HepG2 (cell line): ENCODE data around the gene FBN3. TPM values are rescaled to one million over a fixed set of nuclear protein-coding genes. Genes with fewer than 3 reads are reported as not detected.
A peak's percentile ranks its signal among the peaks of the same experiment; 100 is the strongest.
"Not testable (repeated sequence)": the region's sequence is repeated elsewhere in the genome, so short reads cannot be mapped to it uniquely, and the experiment has no call there.

Experiments
- ATAC-seq: fragments of 200-7000 bp; cut with Tn5 transposase; 3 replicates; pipeline ENCODE4 v1.9.1; 2020; ENCODE audit warnings: mild to moderate bottlenecking, moderate library complexity
- BruUV-seq: library from RNA; stranded (reverse); fragments of 400-500 nt; replicated peaks from 2 replicates; lab custom pipeline; 2021; lab: Mats Ljungman, UMichigan
- CTCF ChIA-PET: fragments of 300-600 bp; formaldehyde crosslinking; extraction: SDS; loops from one replicate; lab custom pipeline; 2021; ENCODE audit warnings: low total read pairs, inconsistent platforms, low intra/inter-chr PET ratio; lab: Yijun Ruan, JAX
- POLR2A ChIA-PET: fragments of 350-600 bp; sonication (Branson Sonifier 250); formaldehyde crosslinking; loops from one replicate; lab custom pipeline; 2020; ENCODE audit warnings: antibody characterized with exemption, inconsistent platforms; lab: Yijun Ruan, JAX
- DNase-seq: peaks from one replicate; pipeline ENCODE4 v3.0.0-alpha.2; 2015; ENCODE audit warnings: low spot score
- FAIRE-seq: peaks from 3 replicates; lab custom pipeline; 2011; peaks lifted over from hg19 to GRCh38; lab: Jason Lieb, UNC
- H2AFZ ChIP-seq: one replicate; pipeline ENCODE4 v1.6.1; 2011; ENCODE audit warnings: low read length, inconsistent platforms
- H3K27ac ChIP-seq: fragments of 300-600 bp; 3 replicates; pipeline ENCODE4 v1.8.0; 2011; ENCODE audit warnings: mixed run types, mild to moderate bottlenecking, mixed read lengths, low read length, inconsistent platforms; ENCODE audit not compliant: insufficient read depth; ENCODE audit errors: extremely low read length
- H3K27me3 ChIP-seq, 2 experiments: fragments of 200-600 bp in 1 of 2; 2 replicates in 1 of 2; 3 replicates in 1 of 2; pipeline versions ENCODE4 v1.6.0 to v1.8.0; 2011; ENCODE audit warnings: low read length in 2 of 2, mild to moderate bottlenecking in 2 of 2, moderate library complexity in 2 of 2, inconsistent platforms in 1 of 2; ENCODE audit not compliant: insufficient read depth in 2 of 2, control insufficient read depth in 1 of 2
- H3K36me3 ChIP-seq, 2 experiments: fragments of 200-600 bp in 1 of 2; replicated peaks in 1 of 2; 2 replicates in 1 of 2; 3 replicates in 1 of 2; pipeline versions ENCODE4 v1.5.1 to v1.8.0; 2011; ENCODE audit warnings: low read length in 2 of 2, inconsistent platforms in 1 of 2; ENCODE audit not compliant: insufficient read depth in 2 of 2, control insufficient read depth in 1 of 2
- H3K4me1 ChIP-seq: 2 replicates; pipeline ENCODE4 v1.5.1; 2012; ENCODE audit warnings: low read length, inconsistent platforms; ENCODE audit not compliant: insufficient read depth
- H3K4me2 ChIP-seq: 2 replicates; pipeline ENCODE4 v1.6.0; 2011; ENCODE audit warnings: low read depth, low read length, inconsistent platforms
- H3K4me3 ChIP-seq, 3 experiments: fragments of 200-600 bp in 1 of 3; sonication (generic), shearing (Covaris generic) in 1 of 3; replicated peaks in 1 of 3; 2 replicates each; pipeline ENCODE4 v1.5.1; 2011 to 2016; ENCODE audit warnings: low read length in 3 of 3, inconsistent platforms in 2 of 3, low read depth in 2 of 3, mild to moderate bottlenecking in 2 of 3, control low read depth in 1 of 3, mixed read lengths in 1 of 3; ENCODE audit not compliant: insufficient read depth in 1 of 3
- H3K79me2 ChIP-seq: one replicate; pipeline ENCODE4 v1.6.1; 2011; ENCODE audit warnings: low read length, inconsistent platforms; ENCODE audit not compliant: insufficient read depth
- H3K9ac ChIP-seq: 2 replicates; pipeline ENCODE4 v1.6.0; 2011; ENCODE audit warnings: mild to moderate bottlenecking, low read depth, low read length, inconsistent platforms; ENCODE audit not compliant: insufficient read depth
- H3K9me3 ChIP-seq: 2 replicates; pipeline ENCODE4 v1.5.1; 2012; ENCODE audit warnings: mild to moderate bottlenecking, low read length
- H4K20me1 ChIP-seq: 2 replicates; pipeline ENCODE4 v1.6.0; 2011; ENCODE audit warnings: inconsistent platforms, mild to moderate bottlenecking, low read length, moderate library complexity; ENCODE audit not compliant: insufficient read depth
- CHD4 ChIP-seq: fragments of 200-600 bp; sonication (generic); IDR thresholded peaks from 2 replicates; pipeline ENCODE4 v1.7.0; 2017; ENCODE audit warnings: mild to moderate bottlenecking, low read length, borderline replicate concordance
- FOXA1 ChIP-seq, 2 experiments: fragments of 450-650 bp in 1 of 2; sonication (generic) in 1 of 2; formaldehyde crosslinking in 1 of 2; IDR thresholded peaks; 2 replicates each; pipeline versions ENCODE4 v1.4.0 to v1.6.1; 2016 to 2020; ENCODE audit warnings: missing genetic modification reagents in 1 of 2
- FOXJ3 ChIP-seq: sonication (generic); formaldehyde crosslinking; IDR thresholded peaks from 2 replicates; pipeline ENCODE4 v1.4.0; 2020; ENCODE audit warnings: missing genetic modification reagents, mild to moderate bottlenecking, borderline replicate concordance
- MAFF ChIP-seq: IDR thresholded peaks from 2 replicates; pipeline ENCODE4 v1.6.1; 2011; ENCODE audit warnings: low read depth, low read length, improper control_type of control experiment
- PHF8 ChIP-seq: sonication (generic); formaldehyde crosslinking; IDR thresholded peaks from 2 replicates; pipeline ENCODE4 v1.5.0; 2020; ENCODE audit warnings: missing genetic modification reagents
- SOX5 ChIP-seq: IDR thresholded peaks from 2 replicates; pipeline ENCODE4 v1.6.1; 2016; ENCODE audit warnings: borderline replicate concordance
- TFAP4 ChIP-seq: sonication (generic); IDR thresholded peaks from 2 replicates; pipeline ENCODE4 v1.6.1; 2016; ENCODE audit warnings: low read depth, borderline replicate concordance
- TSC22D2 ChIP-seq: sonication (generic); formaldehyde crosslinking; IDR thresholded peaks from 2 replicates; pipeline ENCODE4 v1.5.1; 2020; ENCODE audit warnings: missing genetic modification reagents, mild to moderate bottlenecking, borderline replicate concordance
- ZNF121 ChIP-seq: sonication (generic); formaldehyde crosslinking; IDR thresholded peaks from 2 replicates; pipeline ENCODE4 v1.5.0; 2020; ENCODE audit warnings: mild to moderate bottlenecking, missing genetic modification reagents
- ZNF513 ChIP-seq: sonication (generic); formaldehyde crosslinking; conservative IDR thresholded peaks from 2 replicates; pipeline ENCODE4 v1.5.0; 2020; ENCODE audit warnings: missing genetic modification reagents
- ZNF614 ChIP-seq: IDR thresholded peaks from 2 replicates; pipeline ENCODE4 v1.6.1; 2018; ENCODE audit warnings: missing biosample characterization, missing genetic modification reagents, inconsistent platforms, borderline replicate concordance
- ZNF770 ChIP-seq: sonication (generic); formaldehyde crosslinking; IDR thresholded peaks from 2 replicates; pipeline ENCODE4 v1.5.0; 2020; ENCODE audit warnings: mild to moderate bottlenecking, missing genetic modification reagents
- WGBS: methylation state at CpG from one replicate; pipeline ENCODE4 v1.1.6; 2017; ENCODE audit warnings: low lambda C conversion rate; 5-methylcytosine and 5-hydroxymethylcytosine counted together
- in situ Hi-C: cut with HindIII; loops from 2 replicates; pipeline ENCODE4 v1.10.0; 2017; ENCODE audit warnings: low pct_unique_long_range_greater_than_20kb; ENCODE audit not compliant: extremely low pct_ligation_motif_present
- intact Hi-C: fragments of 100-400 bp; cut with micrococcal nuclease; formaldehyde crosslinking; loops from one replicate; pipeline ENCODE4 v1.10.0; 2022; ENCODE audit not compliant: unreplicated experiment
- polyA plus RNA-seq, 8 experiments: library from polyadenylated mRNA; depleted of rRNA in 3 of 8; stranded (reverse) in 7 of 8; unstranded in 1 of 8; fragments of >200 nt; fragmentation: Illumina TruSeq in 4 of 8; extraction: Trizol in 4 of 8; gene quantifications; 2 replicates each; pipeline versions ENCODE4 v1.2.1 to v1.2.3, GENCODE V29; 2011 to 2016; ENCODE audit warnings: low read depth in 4 of 8, missing spikeins in 1 of 8, mixed read lengths in 1 of 8; ENCODE audit not compliant: insufficient read depth in 1 of 8
- total RNA-seq, 5 experiments: library from RNA; depleted of rRNA; stranded (reverse); fragments of >200 nt; fragmentation: Illumina TruSeq; extraction: Trizol; gene quantifications; 2 replicates each; pipeline ENCODE4 v1.2.3, GENCODE V29; 2016; ENCODE audit warnings: low read depth in 1 of 5

FBN3 gene
- total and polyA plus RNA-seq, 2 of the 13 experiments (the other 11 are each of a cell fraction or from before 2014, with no cell fraction given): 0.20 to 1.3 TPM

GRCh38 chr19:8159322-8159721, 9.9 kb upstream of the FBN3 start:
- H3K27me3 ChIP-seq, H3K9me3 ChIP-seq, H3K27ac ChIP-seq, H3K79me2 ChIP-seq, H3K36me3 ChIP-seq, ATAC-seq, H3K4me3 ChIP-seq, H4K20me1 ChIP-seq, BruUV-seq, H3K4me2 ChIP-seq, POLR2A ChIA-PET, DNase-seq, H2AFZ ChIP-seq, FAIRE-seq, H3K9ac ChIP-seq: not testable (repeated sequence)
- peak; percentile 95 for TF ChIP-seq ZNF770 (CRISPR knock-in tag)
- H3K4me1 ChIP-seq: peaks cover 31% of the 10 kb centered on the region
- in situ Hi-C loops (loop anchor here (5.0 kb wide), 1 partner anchor 93 kb away; no protein-coding TSS in a partner anchor), intact Hi-C loops (loop anchor here (5.0 kb wide), 1 partner anchor 142 kb away; no protein-coding TSS in a partner anchor)
- CTCF ChIA-PET: interaction anchor here (3.0 kb wide), 1 partner anchor 94 kb away, joined by 45 read pairs; no protein-coding TSS in a partner anchor
- 67% methylated on average over 5 of the region's 5 CpGs for WGBS

- FAIRE-seq (peak; percentile 72), DNase-seq (peak; percentile 87), ATAC-seq (peak; percentile 22)
- Histone ChIP-seq H3K36me3 (no peaks in the 10 kb centered on the region), H3K4me2 (no peak overlapping the region), H2AFZ (no peak overlapping the region), H3K4me3 (no peak overlapping the region), H4K20me1 (no peaks in the 10 kb centered on the region), H3K9me3 (no peaks in the 10 kb centered on the region), H3K9ac (no peak overlapping the region), H3K79me2 (no peaks in the 10 kb centered on the region), H3K27ac (no peak overlapping the region), H3K27me3 (no peaks in the 10 kb centered on the region), H3K4me1 (peaks cover 37% of the 10 kb centered on the region)
- 36% methylated on average over 14 of the region's 14 CpGs for WGBS
- BruUV-seq: no TSS peak
- ChIA-PET POLR2A (interaction anchor here (1.0 kb wide), 1 partner anchor 88 kb away, joined by 4 read pairs; no protein-coding TSS in a partner anchor), CTCF (interaction anchor here (3.0 kb wide), 1 partner anchor 94 kb away, joined by 45 read pairs; no protein-coding TSS in a partner anchor)
- intact Hi-C loops (loop anchor here (1.0 to 5.0 kb wide), 2 partner anchors 95 to 141 kb away; no protein-coding TSS in a partner anchor), in situ Hi-C loops (loop anchor here (5.0 kb wide), 1 partner anchor 94 kb away; no protein-coding TSS in a partner anchor)
- 0 out of 2 replicates have a peak, but pooled peaks have one; percentile 22 for TF ChIP-seq TFAP4
- TF ChIP-seq TSC22D2 (CRISPR knock-in tag): peak; percentile 31; the same call in 1 of the 2 replicates
- TF ChIP-seq PHF8 (CRISPR knock-in tag): no peak
- TF ChIP-seq ZNF614 (CRISPR knock-in tag): peak; percentile 50; the same call in 1 of the 2 replicates
- TF ChIP-seq FOXA1 (IDR thresholded peaks at IDR 0.05): no peak
- no peak for TF ChIP-seq FOXA1 (CRISPR knock-in tag; IDR thresholded peaks at IDR 0.05)
- TF ChIP-seq FOXJ3 (CRISPR knock-in tag): no peak
- peak; percentile 98 for TF ChIP-seq CHD4
- 0 out of 2 replicates have a peak, but pooled peaks have one; percentile 26 for TF ChIP-seq SOX5 (CRISPR knock-in tag)
- TF ChIP-seq ZNF121 (CRISPR knock-in tag): peak; percentile 49
- no peak for TF ChIP-seq ZNF513 (CRISPR knock-in tag)
- no peak for TF ChIP-seq MAFF
Measured at GRCh38 chr19:8158411-8159074, 9.2 kb upstream of the FBN3 start.
